C4-2B (cell line): Measurements from ENCODE around the gene PGLYRP1.
A peak's percentile ranks its signal among the peaks of the same experiment; 100 is the strongest.

Source experiments
- H3K27ac ChIP-seq: fragments of 450-650 bp; 2 replicates; pipeline ENCODE4 v1.5.1; 2017
- CTCF ChIP-seq: fragments of 450-650 bp; conservative IDR thresholded peaks from 2 replicates; pipeline ENCODE4 v1.5.1; 2017; ENCODE audit warnings: mild to moderate bottlenecking
- ZFX ChIP-seq: fragments of 450-650 bp; IDR thresholded peaks from 2 replicates; pipeline ENCODE4 v1.6.1; 2017

Gene PGLYRP1

DNA sequence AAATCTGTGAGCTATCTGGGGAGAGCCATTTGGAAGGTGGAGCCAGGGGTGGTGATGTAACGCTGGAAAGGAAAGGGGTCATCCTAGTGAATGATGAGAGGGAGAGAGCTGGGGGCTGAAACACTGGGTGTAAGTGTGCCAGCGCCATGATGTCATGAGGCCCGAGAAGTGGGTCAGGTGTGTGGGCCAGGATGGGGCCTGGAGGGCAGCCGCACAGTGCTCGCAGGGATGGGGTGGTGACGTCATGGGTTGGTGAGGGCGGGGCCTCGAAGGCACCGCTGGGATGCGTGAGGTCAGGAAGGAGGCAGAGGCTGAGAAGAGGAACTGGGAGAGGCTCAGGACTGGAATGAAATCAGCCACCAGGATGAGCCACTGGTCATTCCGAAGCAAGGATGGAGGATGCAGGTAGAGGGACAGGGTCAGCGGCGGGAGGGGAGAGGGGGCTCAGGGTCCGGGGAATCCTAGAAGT, 23.2 kb downstream of the PGLYRP1 start:
- TF ChIP-seq CTCF (no peak), ZFX (no peak)
- no peak overlapping the region for H3K27ac ChIP-seq

- TF ChIP-seq ZFX (no peak), CTCF (no peak)
- H3K27ac ChIP-seq, result no peak overlapping the region
These were observed 24.0 kb downstream of the PGLYRP1 start for GRCh38 chr19:45998834-45999233.

- no peak overlapping the region for H3K27ac ChIP-seq
- TF ChIP-seq ZFX (no peak), CTCF (no peak)
These were observed 25.9 kb downstream of the PGLYRP1 start for GRCh38 chr19:45996933-45997332.

DNA sequence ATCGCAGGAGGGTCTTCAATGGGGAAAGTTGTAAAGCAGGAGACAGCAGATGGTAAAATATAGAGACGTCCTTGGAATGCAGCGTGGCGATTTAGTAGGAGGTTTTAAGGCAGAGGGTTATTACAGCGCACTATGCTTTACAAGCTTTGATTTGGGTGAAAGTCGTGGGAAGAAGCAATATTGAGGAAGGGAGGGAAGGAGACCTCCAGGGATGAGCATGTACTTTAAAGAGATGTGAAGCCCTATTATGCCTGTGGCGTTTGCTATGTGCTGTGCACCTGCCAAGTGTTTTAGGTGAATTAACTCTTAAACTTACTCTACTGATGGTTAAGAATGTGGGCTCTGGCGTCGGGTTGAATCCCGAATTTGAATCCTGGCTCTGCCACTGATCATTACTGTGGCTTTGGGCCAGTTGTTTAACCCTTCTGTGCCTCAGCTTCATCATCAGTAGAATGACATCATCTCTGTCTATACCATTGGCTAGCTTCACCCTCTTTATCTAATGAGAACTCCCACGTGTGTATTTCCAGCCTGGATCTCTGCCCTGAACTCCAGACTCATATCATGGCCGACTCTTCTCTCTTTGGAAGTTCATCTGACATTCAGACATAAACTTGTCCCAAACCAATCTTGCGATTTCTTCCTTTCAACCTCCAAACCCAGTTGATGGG, 27.0 kb downstream of the PGLYRP1 start:
- no peak for TF ChIP-seq CTCF
- TF ChIP-seq ZFX, result no peak
- peak overlapping the region; percentile 74 for H3K27ac ChIP-seq

DNA sequence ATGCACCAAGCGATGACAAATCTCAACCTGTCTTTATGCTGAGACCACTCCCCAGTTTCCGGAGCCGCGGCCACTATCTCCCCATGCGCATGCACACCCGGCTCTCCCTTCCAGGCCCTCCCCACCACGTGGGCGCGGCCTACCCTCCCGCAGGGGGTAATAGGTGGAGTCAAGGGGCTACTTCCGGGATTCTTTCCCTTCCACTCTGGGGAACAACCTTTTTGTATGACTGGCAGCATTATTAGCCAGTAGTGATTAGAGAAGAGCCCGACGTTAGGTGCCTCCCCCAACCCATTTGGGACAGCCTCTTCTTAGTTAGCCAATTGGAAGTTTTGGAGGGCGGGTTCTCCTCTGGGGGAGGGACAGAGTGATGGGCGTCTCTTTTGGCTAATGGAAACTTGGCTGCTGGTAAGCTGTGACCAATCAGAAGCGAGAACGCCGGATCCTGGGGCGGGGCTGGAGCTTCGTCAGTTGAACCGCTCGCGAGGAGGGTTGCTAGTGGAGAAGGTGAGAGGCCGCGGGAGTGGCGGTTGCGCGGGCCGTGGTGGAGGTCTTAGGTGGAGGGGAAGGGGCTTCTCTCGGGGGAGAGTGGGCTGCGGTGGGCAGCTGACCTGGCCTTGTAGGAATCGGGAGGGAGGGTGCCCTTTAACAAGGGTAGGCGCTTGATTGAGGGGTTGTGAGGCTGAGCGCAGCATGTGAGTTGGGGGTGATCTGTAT, 27.7 kb downstream of the PGLYRP1 start, which contains the start of gene CCDC61:
Gene CCDC61, plus strand, starts transcription at position 470 of the 717 bp plus-strand sequence. CDS start 7,552 bp downstream, outside the sequence.
- H3K27ac ChIP-seq, result peak within 1 kb of the TSS; percentile 74
- TF ChIP-seq ZFX, result no peak
- TF ChIP-seq CTCF, result no peak

DNA sequence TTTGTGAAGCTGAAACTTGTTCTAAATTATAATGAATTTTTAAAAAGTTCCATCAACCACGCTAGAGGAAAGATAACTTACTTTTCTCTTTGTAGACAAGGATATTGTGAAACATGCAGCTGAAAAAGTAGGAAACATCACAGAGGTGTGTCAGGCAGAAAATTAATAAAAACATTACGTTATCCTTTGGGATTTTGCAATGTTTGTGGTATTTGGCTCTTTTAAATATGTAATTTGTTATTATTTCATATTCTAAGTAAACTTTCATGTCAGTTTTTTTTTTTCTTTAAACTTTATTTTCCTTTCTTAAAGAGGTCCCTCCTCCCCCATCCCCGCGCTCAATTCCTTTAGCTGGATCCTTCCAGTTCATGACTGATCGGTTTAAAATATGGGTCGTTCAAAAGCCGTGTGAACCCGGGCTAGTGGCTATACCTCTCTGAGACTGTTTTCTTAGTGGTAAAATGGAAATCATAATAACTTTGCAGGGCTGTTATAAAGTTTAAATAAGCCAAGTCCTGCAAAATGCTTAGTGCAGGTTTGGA, 28.3 kb downstream of the PGLYRP1 start:
- TF ChIP-seq CTCF (no peak), ZFX (no peak)
- H3K27ac ChIP-seq, result no peak overlapping the region; the same call in 1 of the 2 replicates

GRCh38 chr19:45990113-45990728, 32.6 kb downstream of the PGLYRP1 start:
- TF ChIP-seq CTCF, result no peak
- TF ChIP-seq ZFX, result no peak

More at GRCh38 chr19:45990113-45990728, 32.6 kb downstream of the PGLYRP1 start:
- H3K27ac ChIP-seq, result no peak overlapping the region
